Mammary epithelial cell (primary cell): Measurements from ENCODE around the gene BLOC1S4.

Experiments
- EZH2 ChIP-seq: IDR thresholded peaks from 2 replicates; pipeline ENCODE4 v1.6.1; 2012; ENCODE audit warnings: low read length, inconsistent platforms, borderline replicate concordance
- TF ChIP-seq, protein P1 (sequence below), 2 donors: IDR thresholded peaks in 1 of 2; conservative IDR thresholded peaks in 1 of 2; 2 replicates each; pipeline ENCODE4 v1.5.1; 2011 to 2012; ENCODE audit warnings: inconsistent platforms in 2 of 2, low read length in 2 of 2, mild to moderate bottlenecking in 2 of 2, control low read depth in 1 of 2, low read depth in 1 of 2; ENCODE audit not compliant: insufficient read depth in 1 of 2; ENCODE audit errors: extremely low read depth in 1 of 2

DNA sequence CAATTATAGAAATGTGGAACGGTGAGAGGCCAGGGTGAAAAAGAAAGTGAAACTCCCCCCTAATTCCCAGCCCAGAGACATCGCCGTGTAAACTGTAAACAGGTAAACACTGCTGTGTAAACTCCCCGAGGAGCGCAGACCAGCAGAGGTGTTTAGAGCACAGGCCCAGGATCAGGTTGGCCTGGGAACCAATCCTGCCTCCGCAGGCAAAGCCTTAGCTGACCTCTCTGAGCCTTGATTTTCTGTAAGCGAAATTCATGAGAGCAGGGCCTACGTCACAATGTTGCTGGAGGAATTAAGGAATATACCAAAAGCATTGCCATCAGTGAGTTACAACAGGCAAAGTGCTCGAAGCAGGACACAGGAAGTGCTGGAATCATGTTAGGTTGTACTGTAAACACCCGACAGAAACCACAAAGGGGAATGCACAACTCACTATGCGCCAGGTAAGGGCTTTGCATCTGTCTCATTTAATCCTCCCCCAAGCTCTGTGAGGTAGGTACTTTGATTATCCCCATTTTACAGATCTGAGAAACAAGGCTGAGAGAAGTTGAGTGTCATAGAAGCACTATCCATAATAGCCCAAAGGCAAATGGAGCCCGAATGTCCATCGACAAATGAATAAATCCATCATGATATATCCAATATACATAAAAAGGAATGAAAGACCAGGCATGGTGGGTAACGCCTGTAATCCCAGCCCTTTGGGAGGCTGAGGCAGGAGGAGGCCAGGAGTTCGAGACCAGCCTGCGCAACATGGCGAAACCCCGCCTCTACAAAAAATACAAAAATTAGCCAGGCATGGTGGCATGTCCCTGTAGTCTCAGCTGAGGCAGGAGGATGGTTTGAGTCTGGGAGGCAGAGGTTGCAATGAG is 35.9 kb downstream of the BLOC1S4 start:
- TF ChIP-seq, protein P1, sequence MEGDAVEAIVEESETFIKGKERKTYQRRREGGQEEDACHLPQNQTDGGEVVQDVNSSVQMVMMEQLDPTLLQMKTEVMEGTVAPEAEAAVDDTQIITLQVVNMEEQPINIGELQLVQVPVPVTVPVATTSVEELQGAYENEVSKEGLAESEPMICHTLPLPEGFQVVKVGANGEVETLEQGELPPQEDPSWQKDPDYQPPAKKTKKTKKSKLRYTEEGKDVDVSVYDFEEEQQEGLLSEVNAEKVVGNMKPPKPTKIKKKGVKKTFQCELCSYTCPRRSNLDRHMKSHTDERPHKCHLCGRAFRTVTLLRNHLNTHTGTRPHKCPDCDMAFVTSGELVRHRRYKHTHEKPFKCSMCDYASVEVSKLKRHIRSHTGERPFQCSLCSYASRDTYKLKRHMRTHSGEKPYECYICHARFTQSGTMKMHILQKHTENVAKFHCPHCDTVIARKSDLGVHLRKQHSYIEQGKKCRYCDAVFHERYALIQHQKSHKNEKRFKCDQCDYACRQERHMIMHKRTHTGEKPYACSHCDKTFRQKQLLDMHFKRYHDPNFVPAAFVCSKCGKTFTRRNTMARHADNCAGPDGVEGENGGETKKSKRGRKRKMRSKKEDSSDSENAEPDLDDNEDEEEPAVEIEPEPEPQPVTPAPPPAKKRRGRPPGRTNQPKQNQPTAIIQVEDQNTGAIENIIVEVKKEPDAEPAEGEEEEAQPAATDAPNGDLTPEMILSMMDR (conservative IDR thresholded peaks at IDR 0.05 in 1 of 2, IDR thresholded peaks at IDR 0.05 in 1 of 2; ENCODE audit: extremely low read depth in 1 of 2, insufficient read depth in 1 of 2, low read depth in 1 of 2, low read length in 2 of 2) = no peak
- TF ChIP-seq EZH2 = no peak
